Fibroblast of skin of scalp (primary cell): ENCODE measurements around the gene HDAC8. TPM values are rescaled to one million over a fixed set of nuclear protein-coding genes. Genes with fewer than 3 reads are reported as not detected.
"Not testable (repeated sequence)": the region's sequence is repeated elsewhere in the genome, so short reads cannot be mapped to it uniquely, and the experiment has no call there.

Source experiments
- DNase-seq: peaks from one replicate; pipeline ENCODE4 v3.0.0-alpha.2; 2013
- polyA plus RNA-seq, 2 experiments: library from polyadenylated mRNA; unstranded; fragments of 120-200 nt; gene quantifications; one replicate each; pipeline ENCODE4 v1.2.1, GENCODE V29; 2013; ENCODE audit not compliant: insufficient read length in 2 of 2

The HDAC8 gene
- 17.4 TPM for polyA plus RNA-seq (2013, experiment 1 of 2; ENCODE audit: insufficient read length)
- 18.3 TPM for polyA plus RNA-seq (2013, experiment 2 of 2; ENCODE audit: insufficient read length)

DNA sequence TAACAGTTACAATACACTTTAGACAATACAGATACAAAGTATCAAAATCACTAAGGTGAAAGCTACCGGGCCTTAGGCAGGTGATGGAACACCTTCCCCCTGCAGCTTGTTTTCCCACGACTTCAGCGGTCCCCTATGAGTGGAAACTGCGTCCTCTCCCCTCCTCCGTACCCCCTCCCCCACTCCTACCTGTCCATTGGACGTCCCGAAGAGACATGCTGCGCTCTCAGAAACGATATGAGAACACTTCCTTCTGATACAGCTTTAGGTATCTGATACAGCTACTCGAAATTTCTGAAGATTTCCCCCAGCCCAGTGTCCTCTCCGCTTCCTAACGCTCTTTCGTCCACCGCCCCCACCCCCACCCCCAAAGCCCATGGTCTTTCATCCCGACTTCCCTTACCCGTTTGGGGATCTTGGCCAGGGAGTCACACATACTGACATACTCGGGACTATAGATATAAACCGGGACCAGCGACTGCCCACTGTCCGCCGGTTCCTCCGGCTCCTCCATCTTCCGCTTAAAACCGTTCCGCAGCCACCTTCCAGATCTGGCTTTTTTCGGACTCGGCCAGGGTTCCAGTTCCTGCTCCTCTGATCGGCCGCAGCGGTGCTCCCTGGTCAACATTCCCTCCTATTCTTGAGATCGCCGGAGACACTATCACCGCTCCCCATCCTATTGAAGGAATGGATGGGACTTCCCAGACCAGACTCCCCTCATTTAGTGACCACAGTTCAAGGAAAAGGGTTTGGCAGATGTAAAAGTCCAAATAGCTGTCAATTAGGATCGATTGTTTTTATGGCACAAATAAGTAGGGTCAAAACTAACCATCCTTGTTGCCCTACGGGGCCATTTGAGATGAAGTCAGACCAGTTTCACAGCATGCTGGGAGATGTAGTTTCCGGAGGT is at the start of gene HDAC8:
TSS of gene HDAC8 (minus strand) at position 596 of the 910 bp plus-strand sequence. CDS start at position 514, 82 bp downstream.
- peak; percentile 83 for DNase-seq

- peak; percentile 26 for DNase-seq
Measured at GRCh38 chrX:72621625-72622485, 49.2 kb upstream of the HDAC8 start.

- no peak for DNase-seq
Measured at GRCh38 chrX:72621163-72621562, 48.5 kb upstream of the HDAC8 start.

- peak; percentile 74 for DNase-seq
Measured at GRCh38 chrX:72620550-72621145, 48.0 kb upstream of the HDAC8 start.

DNA sequence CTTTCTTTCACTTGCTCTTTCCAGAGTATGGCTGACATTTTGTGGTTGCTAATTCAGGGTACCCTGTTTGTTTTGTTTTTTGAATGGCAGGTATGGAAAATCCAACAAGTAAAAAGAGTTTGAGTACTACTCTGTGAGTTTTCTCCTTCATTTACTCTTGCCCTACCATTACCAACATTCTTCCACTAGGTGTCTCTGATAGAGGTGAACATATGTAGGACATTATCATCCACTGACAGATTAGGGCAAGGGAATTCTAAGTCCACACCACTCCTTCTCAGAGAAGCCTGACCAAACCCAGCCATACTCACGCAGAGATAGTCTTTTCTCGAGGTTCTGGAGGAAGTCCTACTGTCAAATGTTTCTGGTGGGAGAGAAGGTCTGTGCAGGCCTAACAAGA is 36.7 kb upstream of the HDAC8 start:
- peak; percentile 6 for DNase-seq

DNA sequence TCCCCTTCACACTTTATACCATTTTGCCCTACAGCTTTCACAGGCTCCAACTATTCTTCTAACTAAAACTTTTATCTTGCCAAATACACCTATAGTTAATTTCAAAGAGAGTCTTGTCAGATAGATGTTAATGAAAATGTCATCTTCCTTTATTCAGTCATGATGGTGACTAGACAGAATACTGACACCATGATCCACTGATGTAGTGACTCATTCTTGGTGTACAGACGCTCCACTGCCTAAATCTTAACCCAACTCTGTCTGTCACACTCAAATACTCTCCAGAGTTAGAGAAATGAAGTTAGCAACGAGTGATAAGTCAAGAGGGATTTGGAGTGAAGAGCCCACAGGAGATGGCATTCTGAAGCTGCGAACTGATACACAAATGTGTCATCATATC is 32.1 kb upstream of the HDAC8 start:
- DNase-seq: no peak

DNA sequence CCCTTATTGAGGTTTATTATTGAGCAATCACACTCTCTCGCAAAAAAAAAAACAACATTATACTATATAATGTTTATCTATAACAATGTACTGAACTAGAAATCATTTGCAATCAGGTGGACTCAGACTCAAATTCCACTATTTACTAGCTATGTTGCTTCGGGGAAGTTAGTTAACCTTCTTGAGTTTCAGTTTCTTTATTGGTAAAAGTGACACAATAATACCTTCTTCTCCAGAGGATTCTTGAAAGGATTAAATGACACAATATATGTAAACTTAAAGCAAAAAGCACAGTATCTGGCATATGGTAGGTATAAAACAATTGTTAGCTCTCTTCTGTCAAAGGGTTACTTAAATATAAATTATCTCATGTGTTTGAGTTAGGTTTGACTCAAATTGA is 31.5 kb upstream of the HDAC8 start:
- DNase-seq: no peak

- DNase-seq: not testable (repeated sequence)
Measured at GRCh38 chrX:72591038-72591437, 18.4 kb upstream of the HDAC8 start.

- no peak for DNase-seq
Measured at GRCh38 chrX:72584163-72584562, 11.5 kb upstream of the HDAC8 start.

GRCh38 chrX:72576141-72576894 is 3.7 kb upstream of the HDAC8 start:
- DNase-seq: no peak

- no peak for DNase-seq
Measured at GRCh38 chrX:72573158-72573511, 492 bp upstream of the HDAC8 start.

DNA sequence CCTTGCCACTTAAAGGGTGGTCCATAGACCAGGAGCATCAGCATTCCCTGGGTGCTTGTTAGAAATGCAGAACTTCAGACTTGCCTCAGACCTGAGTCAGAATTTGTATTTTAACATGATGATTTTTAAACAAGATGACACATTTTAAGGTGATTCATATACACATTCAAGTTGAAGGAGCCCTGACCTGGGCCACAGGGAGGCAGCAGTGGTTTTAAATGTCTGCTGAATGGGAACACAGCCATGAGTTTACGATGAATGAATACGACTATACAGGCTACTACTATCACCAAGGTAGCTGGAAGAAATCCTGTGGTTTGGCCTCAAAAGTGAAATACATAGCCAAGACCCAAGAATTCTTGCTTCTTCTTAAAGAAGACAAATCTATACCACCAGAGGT is 2.9 kb downstream of the HDAC8 start:
- no peak for DNase-seq

- no peak for DNase-seq
Measured at GRCh38 chrX:72568406-72569092, 4.1 kb downstream of the HDAC8 start.

- DNase-seq: no peak
Measured at GRCh38 chrX:72566448-72566847, 6.2 kb downstream of the HDAC8 start.

DNA sequence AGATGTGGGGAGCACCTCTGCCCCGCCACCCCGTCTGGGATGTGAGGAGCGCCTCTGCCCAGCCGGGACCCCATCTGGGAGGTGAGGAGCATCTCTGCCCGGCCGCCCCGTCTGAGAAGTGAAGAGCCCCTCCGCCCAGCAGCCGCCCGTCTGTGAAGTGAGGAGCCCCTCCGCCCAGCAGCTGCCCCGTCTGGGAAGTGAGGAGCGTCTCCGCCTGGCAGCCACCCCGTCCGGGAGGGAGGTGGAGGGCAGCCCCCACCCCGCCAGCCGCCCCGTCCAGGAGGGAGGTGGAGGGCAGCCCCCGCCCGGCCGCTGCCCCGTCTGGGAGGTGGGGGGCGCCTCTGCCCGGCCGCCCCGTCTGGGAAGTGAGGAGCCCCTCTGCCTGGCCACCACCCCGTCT is 13.0 kb downstream of the HDAC8 start:
- not testable (repeated sequence) for DNase-seq

DNA sequence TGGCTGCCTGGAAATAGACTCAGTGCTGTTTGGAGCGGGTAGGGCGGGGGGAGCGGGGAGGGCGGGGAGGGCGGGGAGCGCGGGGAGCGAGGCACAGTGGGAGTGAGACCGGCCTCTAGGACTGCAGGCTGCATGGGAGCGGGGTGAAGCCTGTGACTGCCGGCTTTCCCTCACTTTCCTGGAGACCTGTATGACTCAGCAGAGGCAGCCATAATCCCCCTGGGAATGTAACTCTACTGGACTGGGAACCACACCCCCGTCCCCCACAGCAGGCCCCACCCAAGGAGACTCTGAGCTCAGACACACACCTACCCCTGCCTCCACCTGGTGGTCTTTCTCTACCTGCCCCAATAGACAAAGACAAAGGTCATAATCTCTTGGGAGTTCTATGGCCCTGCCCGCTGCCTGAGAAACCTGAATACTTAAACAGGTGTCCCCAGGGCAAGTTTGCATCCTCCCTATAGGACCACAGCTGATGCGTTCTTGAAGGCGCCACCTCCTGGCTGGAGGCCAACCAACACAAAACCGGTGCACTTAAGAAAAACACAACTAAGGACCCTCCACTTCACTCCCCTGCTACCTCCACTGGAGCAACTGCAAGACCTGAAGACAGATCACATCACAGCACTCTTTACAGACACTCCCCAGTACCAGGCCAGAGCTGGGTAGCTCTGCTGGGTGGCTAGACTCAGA is 18.0 kb downstream of the HDAC8 start:
- DNase-seq: peak; percentile 29

DNA sequence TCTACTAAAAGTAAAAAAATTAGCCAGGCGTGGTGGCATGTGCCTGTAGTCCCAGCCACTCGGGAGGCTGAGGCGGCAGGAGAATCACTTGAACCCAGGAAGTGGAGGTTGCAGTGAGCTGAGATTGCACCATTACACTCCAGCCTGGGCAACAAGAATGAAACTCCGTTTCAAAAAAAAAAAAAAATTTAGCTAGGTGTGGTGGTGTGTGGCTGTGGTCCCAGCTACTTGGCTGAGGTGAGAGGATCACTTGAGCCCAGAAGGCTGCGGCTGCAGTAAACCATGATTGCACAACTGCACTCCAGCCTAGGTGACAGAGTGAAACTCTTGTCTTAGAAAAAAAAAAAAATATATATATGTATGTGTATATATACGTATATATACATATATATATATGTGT is 20.2 kb downstream of the HDAC8 start:
- DNase-seq: not testable (repeated sequence)

GRCh38 chrX:72545990-72546389 is 26.7 kb downstream of the HDAC8 start:
- DNase-seq: peak; percentile 7

- DNase-seq: peak; percentile 24
Measured at GRCh38 chrX:72540318-72540717, 32.3 kb downstream of the HDAC8 start.

DNA sequence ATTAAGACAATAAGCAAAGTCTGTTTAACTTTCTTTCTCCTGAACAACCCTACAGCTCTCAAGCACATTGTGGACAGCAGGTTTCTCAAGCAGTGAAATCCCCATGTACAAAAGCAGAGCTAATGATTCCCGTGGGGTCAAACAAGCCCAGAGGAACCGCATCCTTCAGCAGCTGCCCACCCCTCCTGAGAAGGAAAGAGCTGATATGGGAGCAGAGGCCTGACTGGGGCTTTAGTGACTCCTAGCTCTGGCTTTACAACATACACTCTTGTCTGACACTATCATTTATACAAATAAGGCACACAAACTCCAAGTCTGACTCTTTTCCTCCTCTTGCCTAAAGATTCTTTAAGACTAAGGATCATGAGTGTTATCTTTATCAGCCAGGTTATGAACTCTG is 32.8 kb downstream of the HDAC8 start:
- no peak for DNase-seq

DNA sequence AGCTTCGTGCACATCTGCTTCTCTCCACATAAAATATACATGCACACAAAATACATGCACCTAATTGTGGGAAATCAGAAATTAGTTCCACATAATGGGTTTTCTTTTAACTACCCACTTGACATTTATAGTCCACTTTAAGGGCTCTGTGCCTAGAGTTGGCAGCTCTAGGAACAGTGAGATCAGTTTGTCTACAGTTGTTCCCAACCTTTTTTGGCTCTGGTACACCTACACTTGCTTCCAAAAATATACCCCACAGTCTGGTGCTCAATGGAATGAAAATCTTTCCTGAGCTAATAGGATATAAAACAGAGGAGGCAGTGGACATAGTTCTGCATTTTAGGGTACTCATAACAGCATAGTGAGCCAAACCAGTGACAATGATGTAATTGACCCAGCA is 36.1 kb downstream of the HDAC8 start:
- DNase-seq: no peak
